Cardiac muscle cell (in vitro differentiated cells and primary cell): ENCODE results near the gene ALPI. TPM values are rescaled to one million over a fixed set of nuclear protein-coding genes. Genes with fewer than 3 reads are reported as not detected.

Experiments used
- DNase-seq, 2 donors: peaks; one replicate each; pipeline versions ENCODE4 v3.0.0 to v3.0.0-alpha.2; 2010 to 2017; ENCODE audit warnings: low read depth in 1 of 2, low spot score in 1 of 2
- H3K27ac ChIP-seq: fragments of 200-600 bp; sonication (generic); 2 replicates; pipeline ENCODE4 v1.5.1; 2016
- H3K27me3 ChIP-seq: fragments of 200-600 bp; sonication (generic); 2 replicates; pipeline ENCODE4 v1.6.0; 2016; ENCODE audit warnings: control low read depth
- H3K36me3 ChIP-seq: fragments of 200-600 bp; sonication (generic); 2 replicates; pipeline ENCODE4 v1.5.1; 2016; ENCODE audit warnings: control low read depth
- H3K4me1 ChIP-seq: fragments of 200-600 bp; sonication (generic); 2 replicates; pipeline ENCODE4 v1.8.1; 2017; ENCODE audit warnings: low read depth, mild to moderate bottlenecking, mixed run types
- H3K4me3 ChIP-seq: fragments of 200-600 bp; sonication (generic); 2 replicates; pipeline ENCODE4 v1.5.1; 2016; ENCODE audit warnings: mild to moderate bottlenecking
- H3K9me3 ChIP-seq: fragments of 200-600 bp; sonication (generic); 2 replicates; pipeline ENCODE4 v1.5.1; 2017; ENCODE audit warnings: low read depth, mild to moderate bottlenecking, control low read depth
- CTCF ChIP-seq: IDR thresholded peaks from 2 replicates; pipeline ENCODE4 v1.5.1; 2012; ENCODE audit warnings: low read depth, mild to moderate bottlenecking, low read length
- polyA plus RNA-seq: library from polyadenylated mRNA; unstranded; fragments of >200 nt; fragmentation: Nextera tagmentation; extraction: Ambion mirVana; gene quantifications from 2 replicates; pipeline ENCODE4 v1.2.1, GENCODE V29; 2016
- total RNA-seq: library from RNA; depleted of rRNA; stranded (reverse); fragments of >200 nt; gene quantifications from 2 replicates; pipeline ENCODE4 v1.2.3, GENCODE V29; 2016

Gene ALPI
- total and polyA plus RNA-seq, 2 experiments from 2014 or later = not detected

GRCh38 chr2:232411901-232412629 lies 43.9 kb upstream of the ALPI start:
- H3K27me3 ChIP-seq = peaks cover 69% of the 10 kb centered on the region
- no peak for DNase-seq

DNA sequence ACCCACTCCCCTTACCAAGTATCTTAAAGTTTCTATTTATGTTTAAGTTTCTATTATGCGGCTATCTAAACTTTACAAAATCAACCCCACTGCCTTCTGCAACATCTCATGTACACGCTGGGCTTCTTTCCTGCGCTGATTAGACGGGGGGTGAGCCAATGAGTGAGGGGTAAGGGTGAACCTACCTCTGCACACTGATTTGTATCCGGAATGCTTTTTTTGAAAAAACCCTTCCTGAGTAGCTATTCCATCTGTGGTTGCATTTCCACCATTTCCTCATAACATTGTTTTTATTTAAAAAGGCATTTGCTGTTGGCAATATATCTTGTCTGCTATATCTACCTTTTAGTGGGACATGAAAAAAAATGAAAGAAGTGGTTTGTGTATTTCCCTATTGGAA lies 43.0 kb upstream of the ALPI start:
- Histone ChIP-seq H3K36me3 (no peaks in the 10 kb centered on the region), H3K9me3 (no peaks in the 10 kb centered on the region), H3K27ac (no peak overlapping the region), H3K27me3 (peaks cover 78% of the 10 kb centered on the region), H3K4me1 (no peaks in the 10 kb centered on the region), H3K4me3 (no peak overlapping the region)
- no peak for TF ChIP-seq CTCF
- DNase-seq = no peak

More at GRCh38 chr2:232411901-232412629, 43.9 kb upstream of the ALPI start:
- no peak overlapping the region for H3K27ac ChIP-seq
- no peaks in the 10 kb centered on the region for H3K4me1 ChIP-seq
- H3K36me3 ChIP-seq = no peaks in the 10 kb centered on the region
- no peak overlapping the region for H3K4me3 ChIP-seq
- H3K9me3 ChIP-seq = no peaks in the 10 kb centered on the region
- TF ChIP-seq CTCF = no peak

DNA sequence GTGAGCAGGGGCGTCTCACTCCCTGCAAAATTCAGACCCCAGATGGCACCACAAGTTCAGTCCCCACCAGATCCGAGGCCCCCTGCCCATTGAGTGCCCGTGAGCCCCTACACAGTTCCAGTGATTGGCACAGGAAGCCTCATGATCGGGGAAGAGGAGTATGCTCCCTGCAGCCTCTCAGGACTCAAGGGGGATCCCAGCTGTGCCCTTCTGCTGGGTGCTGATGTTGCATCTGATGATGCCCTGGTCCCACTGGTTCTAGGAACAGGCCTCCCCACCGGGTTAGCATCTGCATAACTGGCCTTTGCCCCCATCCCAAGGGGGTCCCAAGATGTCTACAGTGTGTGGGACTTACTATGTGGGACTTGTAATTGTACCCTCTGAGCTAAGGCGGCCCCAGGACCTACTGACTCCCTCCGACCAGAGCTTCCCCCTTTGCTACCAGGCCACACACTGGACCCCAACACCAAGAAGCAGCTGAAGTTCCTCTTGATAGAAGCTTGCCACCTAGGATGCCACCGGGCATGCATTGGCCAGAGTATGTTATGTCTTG lies 40.7 kb upstream of the ALPI start:
- H3K4me3 ChIP-seq = no peak overlapping the region
- H3K27ac ChIP-seq = no peak overlapping the region
- no peak for DNase-seq
- H3K4me1 ChIP-seq = no peaks in the 10 kb centered on the region
- peaks cover 96% of the 10 kb centered on the region for H3K27me3 ChIP-seq
- no peaks in the 10 kb centered on the region for H3K9me3 ChIP-seq
- no peaks in the 10 kb centered on the region for H3K36me3 ChIP-seq
- TF ChIP-seq CTCF = no peak

DNA sequence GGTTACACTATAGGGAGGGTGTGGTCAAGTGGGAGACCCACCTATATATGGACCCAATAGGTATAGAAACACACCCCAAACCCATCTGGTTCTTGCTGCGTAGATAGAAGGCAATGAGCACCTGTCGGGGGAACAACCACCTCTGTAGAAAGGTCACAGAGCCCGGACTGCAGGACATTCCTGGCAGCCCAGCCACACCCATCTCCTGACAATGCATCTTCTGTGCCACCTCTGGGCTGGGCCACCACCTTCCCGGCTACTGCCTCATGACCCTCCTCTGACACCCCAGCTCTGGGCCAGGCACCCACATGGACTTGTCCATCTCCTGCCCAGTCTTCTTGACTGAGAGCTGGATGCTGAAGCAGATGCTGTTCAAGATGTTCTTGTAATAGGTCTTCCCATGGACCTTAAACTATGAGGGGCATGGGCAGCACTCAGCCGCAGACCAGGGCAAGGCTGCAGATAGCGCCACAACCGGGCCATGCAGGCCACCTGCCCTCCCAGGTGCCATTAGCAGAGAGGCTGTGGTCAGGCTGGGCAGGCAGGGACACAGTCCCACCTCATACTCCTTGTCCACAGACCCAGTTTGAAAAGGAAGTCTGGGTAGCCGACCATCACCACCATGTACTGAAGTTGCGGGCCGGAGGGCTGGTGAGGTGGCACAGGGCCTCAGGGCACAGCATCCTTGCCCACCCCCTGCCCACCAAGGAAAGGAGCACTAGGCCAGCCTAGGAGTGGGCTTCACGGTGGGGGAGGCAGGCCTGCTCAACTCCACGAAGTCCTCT lies 40.0 kb upstream of the ALPI start:
- no peak overlapping the region for H3K4me3 ChIP-seq
- no peaks in the 10 kb centered on the region for H3K36me3 ChIP-seq
- no peaks in the 10 kb centered on the region for H3K9me3 ChIP-seq
- TF ChIP-seq CTCF = no peak
- H3K4me1 ChIP-seq = no peaks in the 10 kb centered on the region
- H3K27me3 ChIP-seq = peaks cover 96% of the 10 kb centered on the region
- no peak for DNase-seq
- no peak overlapping the region for H3K27ac ChIP-seq

DNA sequence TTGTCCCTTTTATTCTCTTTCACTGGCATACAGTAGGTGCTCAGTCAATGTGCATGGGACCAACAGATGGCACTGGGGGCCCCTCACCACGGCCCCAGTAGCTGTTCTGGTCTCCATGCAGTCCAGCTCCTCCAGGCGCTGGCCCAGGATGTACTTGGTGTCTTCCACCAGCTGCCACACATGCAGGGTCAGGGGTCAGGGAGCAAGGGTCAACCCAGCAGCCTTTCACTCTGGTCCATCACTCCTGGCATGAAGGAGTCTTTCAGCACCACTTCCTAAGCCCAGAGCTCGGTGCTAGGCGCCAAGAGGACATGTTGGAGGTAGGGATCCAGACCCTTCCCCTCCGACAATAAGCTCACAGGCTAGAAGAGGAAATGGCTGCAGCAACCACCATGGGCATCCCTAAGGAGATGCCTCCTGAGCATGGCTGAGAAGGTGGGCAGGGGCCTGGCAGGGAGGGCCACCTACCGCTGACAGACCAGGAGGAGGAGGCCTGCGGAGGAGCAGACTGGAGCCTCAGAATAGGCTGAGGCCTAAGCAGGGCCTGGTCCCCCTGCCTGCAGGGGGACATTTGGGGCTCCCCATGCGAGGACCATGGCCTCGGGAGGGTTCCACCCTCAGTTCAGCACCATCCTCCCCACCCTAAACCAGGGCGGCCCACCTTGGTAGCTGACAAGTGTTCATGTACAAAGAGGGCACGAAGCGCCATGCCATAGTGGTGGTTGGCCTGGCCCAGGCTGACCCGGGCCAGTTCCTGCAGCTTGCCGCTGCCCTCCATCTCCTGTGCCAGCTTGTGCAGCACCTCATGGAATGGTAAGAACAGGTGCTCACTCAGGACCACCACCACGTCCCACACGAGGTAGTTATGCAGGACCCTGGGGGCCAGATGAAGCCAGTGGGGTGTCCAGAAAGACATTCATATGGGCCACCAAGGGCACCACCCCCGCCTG lies 39.2 kb upstream of the ALPI start:
- peaks cover 97% of the 10 kb centered on the region for H3K27me3 ChIP-seq

More for the DNA sequence above, 39.2 kb upstream of the ALPI start:
- no peaks in the 10 kb centered on the region for H3K9me3 ChIP-seq
- no peak overlapping the region for H3K27ac ChIP-seq
- no peak for DNase-seq
- H3K4me1 ChIP-seq = no peaks in the 10 kb centered on the region
- no peak overlapping the region for H3K4me3 ChIP-seq
- H3K36me3 ChIP-seq = no peaks in the 10 kb centered on the region
- TF ChIP-seq CTCF = no peak
